K562 (cell line): ENCODE results near the gene OBSCN. TPM values are rescaled to one million over a fixed set of nuclear protein-coding genes. Genes with fewer than 3 reads are reported as not detected.
A peak's percentile ranks its signal among the peaks of the same experiment; 100 is the strongest.

Experiments
- ATAC-seq: fragments of 200-7000 bp; cut with Tn5 transposase; 3 replicates; pipeline ENCODE4 v1.9.1; 2020; ENCODE audit warnings: moderate library complexity
- BruUV-seq: library from RNA; stranded (reverse); fragments of 400-500 nt; replicated peaks from 2 replicates; lab custom pipeline; 2021; lab: Mats Ljungman, UMichigan
- CTCF ChIA-PET: fragments of 300-600 bp; formaldehyde crosslinking; extraction: SDS; loops from one replicate; lab custom pipeline; 2021; ENCODE audit warnings: low intra/inter-chr PET ratio; lab: Yijun Ruan, JAX
- POLR2A ChIA-PET: fragments of 300-600, 350-650 bp; sonication (Branson Sonifier 250); formaldehyde crosslinking; extraction: SDS; loops from one replicate; lab custom pipeline; 2021; ENCODE audit warnings: antibody characterized with exemption, inconsistent platforms; lab: Yijun Ruan, JAX
- DNase-seq, 4 experiments: peaks; one replicate each; pipeline versions ENCODE4 v3.0.0 to v3.0.0-alpha.2; 2011 to 2018; ENCODE audit warnings: low spot score in 3 of 4, mixed read lengths in 3 of 4; ENCODE audit errors: extremely low read depth in 1 of 4
- FAIRE-seq: peaks from 2 replicates; lab custom pipeline; 2011; peaks lifted over from hg19 to GRCh38; lab: Jason Lieb, UNC
- H2AFZ ChIP-seq: 2 replicates; pipeline ENCODE4 v1.6.0; 2011; ENCODE audit warnings: low read depth, low read length, control low read depth, inconsistent platforms
- H3K27ac ChIP-seq: fragments of 200-600 bp; 3 replicates; pipeline ENCODE4 v1.8.0; 2011; ENCODE audit warnings: low read depth, mild to moderate bottlenecking, control low read depth, inconsistent platforms, low read length, moderate library complexity, mixed read lengths; ENCODE audit errors: extremely low read depth
- H3K27me3 ChIP-seq, 2 experiments: fragments of 300-600 bp in 1 of 2; 2 replicates in 1 of 2; 3 replicates in 1 of 2; pipeline versions ENCODE4 v1.6.0 to v1.8.0; 2011; ENCODE audit warnings: inconsistent platforms in 2 of 2, low read length in 2 of 2, mild to moderate bottlenecking in 1 of 2, mixed read lengths in 1 of 2, moderate library complexity in 1 of 2; ENCODE audit not compliant: control insufficient read depth in 2 of 2, insufficient read depth in 2 of 2
- H3K36me3 ChIP-seq: fragments of 300-600 bp; 3 replicates; pipeline ENCODE4 v1.8.0; 2011; ENCODE audit warnings: mild to moderate bottlenecking, low read length, inconsistent platforms; ENCODE audit not compliant: control insufficient read depth, insufficient read depth
- H3K4me1 ChIP-seq, 2 experiments: fragments of 200-600 bp in 1 of 2; replicated peaks in 1 of 2; 2 replicates in 1 of 2; 3 replicates in 1 of 2; pipeline versions ENCODE4 v1.5.1 to v1.8.0; 2011; ENCODE audit warnings: inconsistent platforms in 2 of 2, low read length in 2 of 2, mild to moderate bottlenecking in 1 of 2, mixed read lengths in 1 of 2, moderate library complexity in 1 of 2; ENCODE audit not compliant: control insufficient read depth in 2 of 2, insufficient read depth in 2 of 2
- H3K4me2 ChIP-seq: 2 replicates; pipeline ENCODE4 v1.6.1; 2011; ENCODE audit warnings: low read length, control low read depth, inconsistent platforms, mixed read lengths; ENCODE audit not compliant: insufficient read depth
- H3K4me3 ChIP-seq: fragments of 200-600 bp; sonication (generic), shearing (Covaris generic); 2 replicates; pipeline ENCODE4 v1.5.1; 2016; ENCODE audit warnings: control low read depth, inconsistent platforms
- H3K79me2 ChIP-seq: fragments of 200-600 bp; 3 replicates; pipeline ENCODE4 v1.8.0; 2011; ENCODE audit warnings: low read length, inconsistent platforms; ENCODE audit not compliant: control insufficient read depth, insufficient read depth
- H3K9ac ChIP-seq, 2 experiments: 2 replicates each; pipeline versions ENCODE4 v1.6.0 to v1.6.1; 2011; ENCODE audit warnings: low read depth in 2 of 2, low read length in 2 of 2, control low read depth in 1 of 2, inconsistent platforms in 1 of 2, mild to moderate bottlenecking in 1 of 2, mixed read lengths in 1 of 2; ENCODE audit not compliant: insufficient read depth in 1 of 2
- H3K9me1 ChIP-seq: one replicate; pipeline ENCODE4 v1.6.0; 2011; ENCODE audit warnings: inconsistent platforms, mild to moderate bottlenecking, low read length, moderate library complexity; ENCODE audit not compliant: control insufficient read depth, insufficient read depth
- H3K9me3 ChIP-seq: replicated peaks from 2 replicates; pipeline ENCODE4 v1.5.1; 2011; ENCODE audit warnings: low read depth, low read length, inconsistent platforms; ENCODE audit not compliant: control insufficient read depth, insufficient read depth
- H4K20me1 ChIP-seq: replicated peaks from 2 replicates; pipeline ENCODE4 v1.6.1; 2011; ENCODE audit warnings: low read length, inconsistent platforms, mixed read lengths; ENCODE audit not compliant: control insufficient read depth, insufficient read depth
- BRD9 ChIP-seq: fragments of 450-650 bp; IDR thresholded peaks from 2 replicates; pipeline ENCODE4 v1.6.1; 2018; ENCODE audit warnings: low read depth; ENCODE audit not compliant: partially characterized antibody
- CBX2 ChIP-seq: fragments of 200-600 bp; sonication (generic); IDR thresholded peaks from one replicate; pipeline ENCODE4 v1.6.1; 2012; ENCODE audit warnings: mild to moderate bottlenecking, low read length, inconsistent platforms; ENCODE audit not compliant: insufficient read depth, poor library complexity, severe bottlenecking
- CSDE1 ChIP-seq, 2 experiments: fragments of 450-650 bp; IDR thresholded peaks; 2 replicates each; pipeline ENCODE4 v1.6.1; 2016; ENCODE audit warnings: mild to moderate bottlenecking in 1 of 2
- FOXP1 ChIP-seq: sonication (generic); formaldehyde crosslinking; IDR thresholded peaks from 2 replicates; pipeline ENCODE4 v1.8.0; 2022; ENCODE audit warnings: mild to moderate bottlenecking, missing genetic modification reagents
- HNRNPK ChIP-seq: fragments of 200-400 bp; formaldehyde crosslinking; IDR thresholded peaks from one replicate; pipeline ENCODE4 v1.6.1; 2018; ENCODE audit warnings: mild to moderate bottlenecking, low read depth, low read length; ENCODE audit not compliant: poor library complexity, severe bottlenecking
- MAX ChIP-seq: sonication (generic); formaldehyde crosslinking; IDR thresholded peaks from 2 replicates; pipeline ENCODE4 v1.9.0; 2022; ENCODE audit warnings: mild to moderate bottlenecking, missing genetic modification reagents
- RBFOX2 ChIP-seq: fragments of 200-400 bp; formaldehyde crosslinking; IDR thresholded peaks from 2 replicates; pipeline ENCODE4 v1.6.1; 2017; ENCODE audit warnings: low read depth, mild to moderate bottlenecking, low read length, moderate library complexity
- SMARCE1 ChIP-seq: fragments of 450-650 bp; IDR thresholded peaks from 2 replicates; pipeline ENCODE4 v1.7.1; 2016; ENCODE audit warnings: mild to moderate bottlenecking
- WGBS: fragments of 100-300 bp; shearing (Covaris generic); methylation state at CpG from one replicate; pipeline ENCODE4 v1.1.6; 2016; ENCODE audit warnings: low coverage, mixed read lengths; ENCODE audit not compliant: insufficient coverage; ENCODE audit errors: missing lambda C conversion rate; 5-methylcytosine and 5-hydroxymethylcytosine counted together
- in situ Hi-C: fragments of 300-500 bp; cut with MboI; formaldehyde crosslinking; loops from 4 replicates; pipeline ENCODE4 v1.15.0; 2018; ENCODE audit warnings: inconsistent platforms, mixed read lengths
- intact Hi-C: fragments of 100-400 bp; cut with micrococcal nuclease; formaldehyde crosslinking; loops from 2 replicates; pipeline ENCODE4 v1.14.2; 2022
- polyA plus RNA-seq, 8 experiments: library from polyadenylated mRNA; depleted of rRNA in 4 of 8; stranded (reverse) in 5 of 8; unstranded in 3 of 8; fragments of >200 nt; fragmentation: Nextera tagmentation in 2 of 8; fragmentation: Illumina TruSeq in 1 of 8; extraction: Ambion mirVana in 2 of 8; extraction: Trizol in 1 of 8; gene quantifications; 2 replicates each; pipeline versions ENCODE4 v1.2.1 to v1.2.3, GENCODE V29; 2011 to 2014; ENCODE audit warnings: inconsistent platforms in 1 of 8, missing spikeins in 1 of 8
- total RNA-seq, 7 experiments: library from RNA; depleted of rRNA in 6 of 7; stranded (reverse); fragments of >200 nt in 6 of 7; fragmentation: Illumina TruSeq in 2 of 7; extraction: Trizol in 2 of 7; gene quantifications; 2 replicates each; pipeline versions ENCODE4 v1.2.1 to v1.2.3, GENCODE V29; 2011 to 2021; ENCODE audit warnings: low replicate concordance in 1 of 7
- TF ChIP-seq, protein P1 (sequence below): sonication (generic); formaldehyde crosslinking; IDR thresholded peaks from 2 replicates; pipeline ENCODE4 v1.8.1; 2023; ENCODE audit warnings: mild to moderate bottlenecking, missing genetic modification reagents

Gene OBSCN
- total and polyA plus RNA-seq, 9 of the 15 experiments (the other 6 are each of a cell fraction or from before 2014, with no cell fraction given) = 0.18 to 19.7 (median 3.6) TPM

DNA sequence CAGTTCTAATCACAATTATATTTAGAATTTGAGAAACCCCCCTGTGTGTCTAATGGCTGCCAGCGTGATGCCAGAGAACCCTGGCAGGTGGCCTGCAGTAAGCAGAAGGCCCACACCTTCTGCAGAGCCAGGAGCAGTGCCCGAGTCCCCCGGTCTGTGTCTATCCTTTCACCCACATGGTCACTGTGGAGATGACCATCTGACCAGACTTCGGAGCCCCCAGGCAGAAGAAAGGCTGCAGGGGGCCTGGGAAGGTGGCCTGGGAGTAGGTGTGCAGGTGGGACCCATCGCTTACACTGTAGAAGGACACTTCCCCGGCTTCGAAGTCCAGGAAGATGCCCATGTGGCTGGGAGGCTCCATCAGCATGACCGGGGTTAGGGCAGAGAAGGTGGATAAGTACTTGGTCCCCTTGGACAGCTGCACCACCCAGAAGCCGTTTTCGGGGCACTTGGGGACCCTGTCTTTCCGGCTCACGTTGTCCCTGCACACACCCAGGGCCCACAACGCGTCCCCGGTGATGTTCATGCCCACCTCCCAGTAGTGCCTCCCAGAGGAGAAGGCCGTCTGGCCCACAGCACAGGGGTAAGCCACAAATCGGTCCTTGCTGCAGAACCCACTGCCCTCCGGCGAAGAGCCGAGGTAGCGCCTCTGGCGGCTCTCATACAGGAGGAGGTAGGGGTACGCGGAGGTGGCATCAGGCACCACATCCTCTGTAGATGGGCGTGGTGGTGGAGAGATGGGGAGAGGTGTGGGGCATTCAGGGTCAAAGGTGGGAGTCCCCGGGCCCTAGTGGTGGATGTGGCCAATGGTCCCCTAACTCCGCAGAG, 200.4 kb downstream of the OBSCN start:
- Histone ChIP-seq H3K36me3 (peaks cover 28% of the 10 kb centered on the region), H3K4me2 (peak overlapping the region; percentile 92), H3K9me3 (0 out of 2 replicates have a peak, but pooled peaks cover 1% of the 10 kb centered on the region), H3K9ac (peak overlapping the region in 1 of 2 experiments; percentile 76; a peak in 3 of 4 replicates), H3K79me2 (peaks cover 47% of the 10 kb centered on the region), H3K4me1 (peaks cover 40 to 61% of the 10 kb centered on the region in 2 experiments), H3K27ac (no peak overlapping the region), H3K27me3 (no peaks in the 10 kb centered on the region), H3K9me1 (peaks cover 1% of the 10 kb centered on the region), H3K4me3 (peak overlapping the region; percentile 55; the same call in 1 of the 2 replicates), H2AFZ (no peak overlapping the region), H4K20me1 (peaks cover 24% of the 10 kb centered on the region)
- ChIA-PET CTCF (no interaction called here), POLR2A (interaction anchor here (1.4 to 1.9 kb wide), 2 partner anchors 49 to 263 kb away, joined by 4 read pairs; a partner anchor contains a TSS)
- no peak for ATAC-seq
- no TSS peak for BruUV-seq
- TF ChIP-seq MAX = peak; percentile 21; the same call in 1 of the 2 replicates
- no peak for TF ChIP-seq HNRNPK
- no peak for TF ChIP-seq FOXP1 (CRISPR knock-in tag)
- peak; percentile 26; the same call in 1 of the 2 replicates for TF ChIP-seq RBFOX2
- no peak for TF ChIP-seq CSDE1 (IDR thresholded peaks at IDR 0.05)
- TF ChIP-seq BRD9 = no peak
- TF ChIP-seq, protein P1, sequence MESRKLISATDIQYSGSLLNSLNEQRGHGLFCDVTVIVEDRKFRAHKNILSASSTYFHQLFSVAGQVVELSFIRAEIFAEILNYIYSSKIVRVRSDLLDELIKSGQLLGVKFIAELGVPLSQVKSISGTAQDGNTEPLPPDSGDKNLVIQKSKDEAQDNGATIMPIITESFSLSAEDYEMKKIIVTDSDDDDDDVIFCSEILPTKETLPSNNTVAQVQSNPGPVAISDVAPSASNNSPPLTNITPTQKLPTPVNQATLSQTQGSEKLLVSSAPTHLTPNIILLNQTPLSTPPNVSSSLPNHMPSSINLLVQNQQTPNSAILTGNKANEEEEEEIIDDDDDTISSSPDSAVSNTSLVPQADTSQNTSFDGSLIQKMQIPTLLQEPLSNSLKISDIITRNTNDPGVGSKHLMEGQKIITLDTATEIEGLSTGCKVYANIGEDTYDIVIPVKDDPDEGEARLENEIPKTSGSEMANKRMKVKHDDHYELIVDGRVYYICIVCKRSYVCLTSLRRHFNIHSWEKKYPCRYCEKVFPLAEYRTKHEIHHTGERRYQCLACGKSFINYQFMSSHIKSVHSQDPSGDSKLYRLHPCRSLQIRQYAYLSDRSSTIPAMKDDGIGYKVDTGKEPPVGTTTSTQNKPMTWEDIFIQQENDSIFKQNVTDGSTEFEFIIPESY = peak; percentile 83
- no peak for TF ChIP-seq CBX2
- no peak for TF ChIP-seq SMARCE1
- intact Hi-C loops (no loop called here), in situ Hi-C loops (no loop called here)
- WGBS = 90% methylated on average over 27 of the region's 27 CpGs
- DNase-seq = no peak
- no peak for FAIRE-seq
